Mesenchymal stem cell (in vitro differentiated cells and primary cell): ENCODE data around the gene GOLGA3. TPM values are rescaled to one million over a fixed set of nuclear protein-coding genes. Genes with fewer than 3 reads are reported as not detected.

Source experiments
- small RNA-seq: library from polyadenylated mRNA; stranded (forward); fragments of <200 nt; extraction: miRNeasy Mini kit (QIAGEN cat#:217004); gene quantifications from one replicate; pipeline ENCODE3, GENCODE V24; 2013; ENCODE audit warnings: low read depth

Gene GOLGA3

Small RNA genes within 50 kb of the gene (small RNA-seq; reads per million reads assigned to genes)
- not detected for gene RNA5SP379
